ENCODE data around the gene SCN8A.
"Not testable (repeated sequence)": the region's sequence is repeated elsewhere in the genome, so short reads cannot be mapped to it uniquely, and the experiment has no call there.

SCN8A gene

GRCh38 chr12:51825216-51825615 lies 234.2 kb downstream of the SCN8A start:
- peaks cover 18% of the 10 kb centered on the region for H3K36me3 Mint-ChIP-seq (ENCODE audit: low read depth)
- H3K4me1 Mint-ChIP-seq: peaks cover 59% of the 10 kb centered on the region
- H3K4me3 Mint-ChIP-seq: no peak overlapping the region
- TF ChIP-seq CTCF (IDR thresholded peaks at IDR 0.05): no peak
- H3K27ac Mint-ChIP-seq: no peak overlapping the region
- no peaks in the 10 kb centered on the region for H3K9me3 Mint-ChIP-seq
- no peak for DNase-seq
- peaks cover 10% of the 10 kb centered on the region for H3K27me3 Mint-ChIP-seq (ENCODE audit: low read depth, poor library complexity)

- DNase-seq: no peak
- Mint-ChIP-seq H3K27me3 (ENCODE audit: low read depth, poor library complexity) (peaks cover 10% of the 10 kb centered on the region), H3K4me3 (no peak overlapping the region), H3K36me3 (ENCODE audit: low read depth) (peaks cover 18% of the 10 kb centered on the region), H3K4me1 (peaks cover 70% of the 10 kb centered on the region), H3K9me3 (no peaks in the 10 kb centered on the region), H3K27ac (no peak overlapping the region)
- no peak for TF ChIP-seq CTCF (IDR thresholded peaks at IDR 0.05)
Observed at GRCh38 chr12:51826881-51827280, 235.8 kb downstream of the SCN8A start.

GRCh38 chr12:51827925-51828818 lies 237.1 kb downstream of the SCN8A start:
- DNase-seq: no peak
- Mint-ChIP-seq H3K36me3 (ENCODE audit: low read depth) (peaks cover 5% of the 10 kb centered on the region), H3K4me1 (peaks cover 83% of the 10 kb centered on the region), H3K4me3 (no peak overlapping the region), H3K27me3 (ENCODE audit: low read depth, poor library complexity) (peaks cover 3% of the 10 kb centered on the region), H3K27ac (peak overlapping the region; percentile 94), H3K9me3 (no peaks in the 10 kb centered on the region)
- no peak for TF ChIP-seq CTCF (IDR thresholded peaks at IDR 0.05)

- H3K27me3 Mint-ChIP-seq (ENCODE audit: low read depth, poor library complexity): peaks cover 5% of the 10 kb centered on the region
- DNase-seq: no peak
- H3K4me3 Mint-ChIP-seq: no peak overlapping the region
- no peak for TF ChIP-seq CTCF (IDR thresholded peaks at IDR 0.05)
- H3K4me1 Mint-ChIP-seq: peaks cover 85% of the 10 kb centered on the region
- peaks cover 10% of the 10 kb centered on the region for H3K36me3 Mint-ChIP-seq (ENCODE audit: low read depth)
- H3K9me3 Mint-ChIP-seq: no peaks in the 10 kb centered on the region
- H3K27ac Mint-ChIP-seq: no peak overlapping the region
Observed at GRCh38 chr12:51829011-51829481, 238.0 kb downstream of the SCN8A start.

DNA sequence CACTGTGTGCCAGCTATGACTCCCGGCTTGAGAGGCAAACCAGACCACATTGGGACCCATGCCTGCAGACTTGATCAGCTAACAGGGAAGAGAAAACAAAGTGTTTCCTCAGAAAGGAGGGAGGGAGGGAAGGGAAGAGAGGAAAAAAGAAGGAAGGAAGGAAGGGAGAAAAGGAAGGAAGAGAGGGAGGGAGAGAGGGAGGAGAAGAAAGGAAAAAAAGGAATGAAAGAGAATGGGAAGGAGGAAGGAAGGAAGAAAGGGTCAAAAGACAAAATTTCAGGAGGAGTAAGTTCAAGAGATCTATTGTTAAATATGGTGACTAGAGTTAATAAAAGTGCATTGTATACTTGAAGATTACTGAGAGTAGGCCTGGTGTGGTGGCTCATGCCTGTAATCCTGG lies 238.6 kb downstream of the SCN8A start:
- Mint-ChIP-seq H3K36me3 (ENCODE audit: low read depth) (peaks cover 11% of the 10 kb centered on the region), H3K4me1 (peaks cover 85% of the 10 kb centered on the region), H3K27ac (peak overlapping the region; percentile 44), H3K27me3 (ENCODE audit: low read depth, poor library complexity) (peaks cover 5% of the 10 kb centered on the region), H3K4me3 (no peak overlapping the region), H3K9me3 (no peaks in the 10 kb centered on the region)
- DNase-seq: no peak
- TF ChIP-seq CTCF (IDR thresholded peaks at IDR 0.05): no peak

DNA sequence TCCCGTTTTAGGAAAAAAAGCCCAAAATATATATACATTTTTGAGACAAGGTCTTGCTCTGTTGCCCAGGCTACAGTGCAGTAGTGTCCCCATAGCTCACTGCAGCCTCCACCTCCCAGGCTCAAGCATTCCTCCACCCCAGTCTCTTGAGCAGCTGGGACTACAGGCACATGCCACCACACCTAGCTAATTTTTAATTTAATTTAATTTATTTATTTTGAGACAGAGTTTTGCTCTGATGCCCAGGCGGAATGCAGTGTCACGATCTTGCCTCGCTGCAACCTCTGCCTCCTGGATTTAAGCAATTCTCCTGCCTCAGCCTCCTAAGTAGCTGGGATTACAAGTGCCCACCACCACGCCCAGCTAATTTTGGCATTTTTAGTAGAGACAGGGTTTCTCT lies 240.8 kb downstream of the SCN8A start:
- not testable (repeated sequence) for H3K9me3 Mint-ChIP-seq; H3K27ac Mint-ChIP-seq; H3K36me3 Mint-ChIP-seq (ENCODE audit: low read depth); H3K4me3 Mint-ChIP-seq; DNase-seq; H3K27me3 Mint-ChIP-seq (ENCODE audit: low read depth, poor library complexity)
- peaks cover 92% of the 10 kb centered on the region for H3K4me1 Mint-ChIP-seq

Measured in nephron progenitor cell (in vitro differentiated cells).